Activated CD8-positive, alpha-beta memory T cell treated with anti-CD3 and anti-CD28 coated beads, Interleukin-2, amount 50 U/mL, for 24 hours (primary cell): Measurements from ENCODE around the gene RCN2.
A peak's percentile ranks its signal among the peaks of the same experiment; 100 is the strongest.
"Not testable (repeated sequence)": the region's sequence is repeated elsewhere in the genome, so short reads cannot be mapped to it uniquely, and the experiment has no call there.

Experiments used
- DNase-seq: peaks from one replicate; pipeline ENCODE4 v3.0.0-alpha.2; 2020; ENCODE audit errors: extremely low read depth

Gene RCN2

DNA sequence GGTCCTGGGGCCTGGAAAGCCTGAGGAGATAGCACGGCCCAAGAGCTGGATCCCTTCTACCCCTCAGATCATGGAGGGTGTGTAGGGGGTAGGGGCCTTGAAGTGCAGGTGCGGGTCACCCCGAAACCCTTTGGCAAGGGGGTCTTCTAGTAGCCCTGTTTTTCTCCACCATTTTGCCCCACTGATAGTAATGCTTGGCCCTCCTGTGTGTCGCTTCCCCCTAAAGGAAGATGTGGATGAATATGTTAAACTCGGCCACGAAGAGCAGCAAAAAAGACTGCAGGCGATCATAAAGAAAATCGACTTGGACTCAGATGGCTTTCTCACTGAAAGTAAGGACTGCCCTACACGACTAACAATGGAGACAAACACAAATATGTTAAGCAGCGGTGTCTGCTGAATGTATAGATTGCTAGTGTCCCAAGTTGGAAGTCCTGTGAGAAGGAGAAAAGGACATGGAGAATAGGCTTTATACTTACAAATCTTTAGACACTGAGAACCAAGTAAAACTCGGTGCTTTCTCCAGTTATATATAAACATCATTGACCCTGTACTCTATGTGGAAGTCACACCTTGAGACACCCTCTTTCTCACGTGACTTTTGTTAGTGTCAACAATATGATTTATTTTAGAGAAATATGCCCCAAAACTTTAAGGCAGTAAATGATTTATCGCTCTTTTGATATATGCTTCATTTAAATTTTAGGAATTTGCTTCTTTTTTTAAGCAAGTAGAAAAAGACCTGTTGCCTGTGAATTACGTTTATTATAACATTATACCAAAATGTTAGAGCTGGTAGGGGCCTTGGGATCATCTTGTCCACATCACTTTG is 802 bp downstream of the RCN2 start:
- DNase-seq: no peak

DNA sequence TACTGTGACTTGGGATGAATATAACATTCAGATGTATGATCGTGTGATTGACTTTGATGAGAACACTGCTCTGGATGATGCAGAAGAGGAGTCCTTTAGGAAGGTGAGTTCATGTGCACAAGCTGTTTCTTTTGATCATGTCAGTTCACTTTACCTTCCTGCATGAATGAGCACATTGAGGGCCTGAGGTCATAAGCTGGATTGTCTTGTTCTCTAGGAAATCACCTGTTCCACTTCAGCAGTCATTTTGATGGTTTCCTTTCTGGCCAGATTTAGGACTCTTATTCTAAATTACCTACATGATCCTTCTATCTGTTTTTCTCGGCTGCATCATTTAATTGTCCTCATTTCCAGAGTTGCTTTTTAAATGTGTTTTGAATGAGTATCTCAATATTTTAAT is 4.1 kb downstream of the RCN2 start:
- no peak for DNase-seq

DNA sequence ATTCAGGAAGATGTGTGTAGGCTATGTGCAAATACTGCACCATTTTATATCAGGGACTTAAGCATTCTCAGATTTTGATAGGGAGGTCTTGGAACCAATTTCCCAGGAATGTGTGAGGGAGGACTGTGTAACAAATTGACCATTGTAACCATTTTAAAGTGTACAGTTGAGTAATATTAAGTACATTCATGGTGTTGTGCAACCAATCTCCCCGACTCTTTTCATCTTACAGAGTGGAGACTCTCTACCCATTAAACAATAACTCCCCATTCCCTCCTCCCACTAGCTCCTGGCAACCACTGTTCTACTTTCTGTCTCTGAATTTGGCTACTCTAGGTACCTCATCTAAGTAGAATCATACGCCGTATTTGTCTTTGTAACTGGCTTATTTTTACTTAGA is 5.1 kb downstream of the RCN2 start:
- DNase-seq: no peak

DNA sequence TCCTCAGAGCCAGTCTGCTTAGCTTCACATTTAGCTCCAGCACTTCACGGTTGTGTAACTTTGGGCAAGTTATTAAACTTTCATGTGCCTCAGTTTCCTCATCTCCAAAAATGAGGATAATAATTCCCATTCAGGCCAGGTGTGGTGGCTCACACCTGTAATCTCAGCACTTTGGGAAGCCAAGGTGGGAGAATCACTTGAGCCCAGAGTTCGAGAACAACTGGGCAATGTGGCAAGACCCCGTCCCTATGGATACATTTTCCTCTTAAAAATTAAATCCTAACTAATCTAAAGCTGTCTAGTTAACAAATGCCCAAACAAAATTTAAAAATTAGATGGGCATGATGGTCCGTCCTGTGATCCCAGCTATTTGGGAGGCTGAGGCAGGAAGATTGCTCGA is 7.2 kb downstream of the RCN2 start:
- no peak for DNase-seq

DNA sequence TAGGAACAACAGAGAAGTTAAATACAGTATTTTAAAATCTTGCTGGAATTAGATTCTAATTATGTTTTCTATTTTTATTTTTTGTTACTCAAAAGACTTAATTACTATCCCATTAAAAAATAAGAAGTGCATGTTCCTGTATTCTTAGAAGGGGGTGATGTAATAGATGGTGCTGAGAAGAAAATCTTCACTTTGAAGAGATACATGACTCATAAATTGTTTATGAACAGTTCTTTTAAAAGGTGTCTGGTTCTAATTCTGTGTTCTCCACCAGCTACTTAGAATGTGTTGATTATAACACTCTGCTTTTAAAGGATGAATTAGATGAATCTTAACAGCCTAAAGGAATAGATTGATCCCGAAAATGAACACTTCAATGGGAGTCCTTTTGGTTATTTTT is 8.2 kb downstream of the RCN2 start:
- DNase-seq: no peak

DNA sequence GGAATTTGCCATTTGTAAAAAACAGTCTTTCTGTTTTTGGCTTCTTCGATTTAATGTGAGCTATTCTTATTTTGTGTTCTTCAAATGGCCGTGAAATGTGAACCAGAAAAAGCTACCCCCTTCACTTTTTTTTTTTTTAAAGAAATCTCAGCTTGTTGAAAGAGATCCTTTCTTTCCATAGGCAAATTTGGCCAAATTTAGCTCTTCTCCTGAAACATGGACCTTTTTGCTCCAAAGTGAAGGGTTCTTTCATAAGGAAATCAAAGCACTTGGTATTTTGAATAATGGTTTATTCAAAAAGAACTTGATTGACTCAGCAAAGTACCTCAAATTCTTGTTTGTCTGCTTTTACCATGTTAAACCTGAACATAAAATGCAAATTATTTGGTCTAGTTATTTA is 10.1 kb downstream of the RCN2 start:
- no peak for DNase-seq

DNA sequence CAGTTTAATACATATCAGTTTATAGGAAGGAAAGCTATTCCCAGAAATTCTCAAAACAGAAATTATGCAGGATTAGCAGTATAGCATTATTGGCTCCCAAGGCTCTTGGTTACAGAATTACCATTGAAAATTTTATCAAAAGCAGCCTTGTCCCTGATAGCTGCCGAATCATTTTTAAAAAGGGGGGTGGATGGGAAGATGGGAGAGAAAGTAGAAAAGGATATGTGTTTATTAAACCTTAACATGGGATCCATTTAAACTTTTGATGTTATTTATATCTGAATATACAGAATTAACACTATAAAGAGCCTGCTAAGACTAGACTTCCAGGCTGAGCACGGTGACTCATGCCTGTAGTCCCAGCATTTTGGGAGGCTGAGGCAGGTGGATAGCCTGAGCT is 10.8 kb downstream of the RCN2 start:
- DNase-seq: no peak

DNA sequence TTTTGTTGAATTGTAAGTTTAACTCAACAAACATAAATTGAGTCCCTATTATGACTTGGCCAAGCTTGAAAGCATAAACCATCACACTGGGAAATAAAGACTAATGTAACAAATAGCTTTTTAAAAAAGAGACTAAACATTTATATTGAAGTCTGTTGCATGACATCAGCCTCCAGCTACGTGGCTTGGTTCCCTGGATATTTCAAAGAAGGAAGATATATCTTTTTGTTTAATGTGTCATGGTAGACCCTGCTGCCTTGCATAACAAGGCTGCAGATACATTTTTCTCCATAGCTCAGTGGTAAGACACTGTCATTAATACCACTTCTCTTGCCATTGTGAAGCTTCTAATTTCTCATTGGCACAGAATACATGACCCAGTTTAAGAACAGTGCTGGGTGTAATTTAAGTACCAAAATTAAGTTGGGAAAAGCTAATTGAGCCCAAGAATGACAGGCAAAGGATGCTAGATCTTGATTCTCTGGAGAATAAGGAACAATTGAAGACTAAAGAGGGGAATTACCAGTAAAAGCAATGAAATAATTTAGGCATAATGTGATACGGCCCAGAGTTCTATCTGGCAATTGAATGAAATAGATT is 14.0 kb downstream of the RCN2 start:
- DNase-seq: no peak

DNA sequence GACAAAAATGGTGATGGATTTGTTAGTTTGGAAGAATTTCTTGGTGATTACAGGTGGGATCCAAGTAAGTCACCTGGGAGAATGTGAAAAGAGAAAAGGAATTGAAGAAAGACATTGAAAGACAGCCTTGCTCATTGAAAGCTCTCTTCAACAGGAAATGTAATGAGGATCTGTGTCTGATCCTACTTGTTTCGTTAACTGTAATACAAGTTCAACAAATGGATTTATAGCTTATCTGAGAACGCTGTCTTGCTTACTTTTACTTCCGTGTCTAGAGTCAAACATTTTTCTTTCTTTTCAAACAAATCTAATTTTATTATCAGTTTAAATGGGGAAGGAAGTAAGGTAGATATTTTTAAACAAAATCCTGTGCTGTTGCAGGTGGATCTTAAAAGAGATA is 15.9 kb downstream of the RCN2 start:
- no peak for DNase-seq

DNA sequence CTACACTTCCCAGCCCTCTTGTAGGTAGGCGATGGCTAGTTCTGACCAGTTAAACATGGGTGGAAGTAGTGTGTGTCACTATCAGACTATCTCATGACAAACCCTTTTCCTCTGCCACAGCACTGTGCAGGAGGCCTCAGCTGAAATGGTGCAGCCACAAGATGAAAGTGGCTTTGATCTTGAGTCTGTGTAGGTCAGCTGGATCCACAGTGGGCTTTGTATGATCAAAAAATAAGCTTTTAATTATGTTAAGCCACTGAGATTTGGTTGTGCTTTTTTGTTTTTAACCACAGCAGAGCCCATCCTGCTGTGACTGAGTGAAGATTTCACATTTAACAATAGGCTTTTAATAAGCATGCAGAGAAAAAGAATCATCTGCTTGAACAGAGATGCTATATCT is 19.7 kb downstream of the RCN2 start:
- DNase-seq: no peak

DNA sequence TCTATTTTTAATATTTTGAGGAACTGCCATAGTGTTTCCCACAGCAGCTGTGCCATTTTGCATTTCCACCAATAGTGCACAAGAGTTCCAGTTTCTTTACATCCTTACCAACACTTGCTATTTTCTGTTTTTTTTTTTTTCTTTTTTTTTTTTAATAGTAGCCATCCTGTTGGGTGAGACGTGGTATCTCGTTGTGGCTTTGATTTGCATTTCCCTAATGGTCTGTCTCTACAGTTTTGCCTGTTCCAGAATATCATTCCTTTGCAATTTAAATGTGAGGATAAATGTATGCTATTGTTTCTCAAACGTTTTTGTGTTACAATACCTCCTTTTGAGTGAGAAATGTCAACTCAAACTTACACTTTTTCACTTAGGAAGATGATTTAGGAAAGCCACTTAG is 22.4 kb downstream of the RCN2 start:
- DNase-seq: no peak

DNA sequence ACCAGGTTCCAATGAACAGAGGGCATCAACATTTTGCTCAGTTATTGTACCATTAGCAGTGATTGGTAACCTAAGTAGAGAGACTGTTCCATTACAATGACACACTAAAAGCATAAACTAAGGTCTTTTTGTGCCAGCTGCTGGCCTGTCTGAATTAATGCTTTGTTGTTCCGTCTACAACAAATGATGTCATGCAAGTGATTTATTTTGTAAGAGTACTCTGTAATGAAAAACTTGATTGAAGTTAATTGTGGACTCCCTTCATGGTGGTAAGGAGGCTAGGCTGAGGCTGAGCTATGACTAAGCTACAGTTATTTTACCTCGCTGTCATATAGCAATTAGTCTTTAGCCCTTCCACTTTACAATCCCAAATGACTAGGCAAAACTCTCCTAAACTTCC is 23.2 kb downstream of the RCN2 start:
- no peak for DNase-seq

DNA sequence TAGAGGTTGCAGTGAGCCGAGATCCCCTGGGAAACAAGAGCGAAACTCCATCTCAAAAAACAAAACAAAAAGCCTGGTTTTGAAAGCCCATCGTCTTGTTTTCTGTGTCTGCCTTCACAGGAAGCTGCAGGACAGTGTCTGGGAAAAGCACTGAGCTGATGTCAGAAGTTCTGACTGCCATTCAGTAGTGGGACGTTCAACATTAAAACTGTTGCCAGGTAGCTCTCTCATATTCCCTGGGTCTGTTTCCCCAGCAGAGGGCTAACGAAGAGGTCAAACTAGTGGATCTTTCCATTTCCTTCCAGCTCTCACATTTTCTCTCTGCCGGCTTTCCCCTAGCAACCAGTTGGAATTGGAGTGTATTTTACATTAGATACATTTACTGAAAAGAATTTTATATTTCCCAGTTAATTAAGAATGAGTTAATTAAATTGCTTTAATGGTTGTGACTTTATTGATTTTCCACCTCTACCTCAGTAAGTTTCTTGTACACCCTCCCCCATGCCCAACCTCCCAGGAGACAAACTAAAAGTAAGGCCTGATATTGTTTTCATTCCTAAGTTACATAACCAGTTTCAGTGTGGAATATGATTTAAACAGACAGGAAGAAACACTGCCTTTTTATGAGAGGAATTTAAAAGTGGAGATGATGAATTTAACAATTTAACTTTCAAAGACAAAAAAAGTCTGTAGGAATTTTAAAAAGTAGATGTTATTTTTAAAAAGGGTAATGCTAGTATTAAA is 29.9 kb downstream of the RCN2 start:
- no peak for DNase-seq

DNA sequence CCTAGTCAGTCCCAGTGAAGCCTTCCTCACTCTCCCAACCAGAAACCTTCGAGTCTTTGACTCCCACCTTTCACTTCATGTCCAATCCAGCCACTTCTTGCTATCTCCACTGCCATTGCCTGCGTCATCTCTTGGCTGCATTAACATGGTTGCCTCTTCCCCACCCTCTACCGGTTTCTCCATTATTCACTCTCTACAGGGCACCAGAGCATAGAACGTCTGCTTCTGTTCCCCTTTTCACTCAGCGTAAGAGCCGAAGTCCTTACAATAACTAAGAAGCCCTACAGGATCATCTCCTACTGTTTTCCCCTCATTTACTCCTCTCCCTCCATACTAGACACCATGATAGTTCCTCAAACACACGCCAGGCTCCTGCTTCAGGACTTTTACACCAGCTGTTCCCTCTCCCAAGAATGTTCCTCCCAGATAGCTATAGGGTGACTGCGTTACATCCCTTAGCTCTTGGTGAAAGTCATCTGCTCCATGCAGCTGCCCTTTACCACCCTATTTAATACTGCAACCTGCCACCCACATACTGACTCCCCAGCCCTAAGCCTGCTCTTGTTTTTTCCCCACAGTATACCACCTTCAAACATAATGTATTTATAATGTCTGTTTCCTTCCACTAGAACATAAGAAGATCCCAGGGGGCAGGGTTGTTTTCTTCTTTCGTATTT is 30.9 kb downstream of the RCN2 start:
- DNase-seq: no peak

DNA sequence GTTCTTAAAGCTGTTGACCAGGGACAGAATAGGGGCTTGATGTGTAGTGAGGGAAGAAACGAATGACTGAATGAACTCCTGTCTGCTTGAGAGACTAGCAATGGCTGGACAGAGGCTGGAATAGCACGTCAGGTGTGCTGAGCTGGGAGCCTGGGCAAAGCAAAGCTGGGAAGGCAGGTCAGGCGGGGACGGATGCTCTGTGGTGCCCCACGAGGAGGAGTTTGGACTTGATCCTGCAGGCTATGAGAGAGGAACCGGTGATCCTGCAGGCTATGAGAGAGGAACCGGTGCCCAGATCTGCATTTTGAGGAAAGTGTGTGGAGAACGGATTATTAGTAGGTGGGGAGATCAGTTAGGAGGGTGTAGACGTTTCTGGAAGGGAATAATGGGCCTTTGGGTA is 32.0 kb downstream of the RCN2 start:
- no peak for DNase-seq

DNA sequence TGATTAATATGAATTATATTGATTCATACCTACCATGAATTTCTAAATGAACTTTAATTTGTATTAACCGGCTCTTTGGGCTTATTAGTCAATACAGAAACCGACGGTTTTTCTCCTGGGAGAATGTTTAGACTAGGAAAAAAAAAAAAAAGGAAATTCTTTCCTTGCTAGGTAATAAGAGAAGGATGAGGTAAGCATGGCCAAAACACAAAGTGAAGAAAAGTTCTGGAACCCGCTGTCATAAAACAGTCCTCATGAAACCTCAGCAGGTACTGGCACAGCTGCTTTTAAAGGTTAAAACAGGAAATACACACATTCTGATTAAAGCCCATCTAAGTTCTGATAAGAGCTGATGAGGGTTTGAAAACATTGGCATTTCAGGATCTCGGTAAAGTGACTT is 32.6 kb downstream of the RCN2 start:
- DNase-seq: no peak

DNA sequence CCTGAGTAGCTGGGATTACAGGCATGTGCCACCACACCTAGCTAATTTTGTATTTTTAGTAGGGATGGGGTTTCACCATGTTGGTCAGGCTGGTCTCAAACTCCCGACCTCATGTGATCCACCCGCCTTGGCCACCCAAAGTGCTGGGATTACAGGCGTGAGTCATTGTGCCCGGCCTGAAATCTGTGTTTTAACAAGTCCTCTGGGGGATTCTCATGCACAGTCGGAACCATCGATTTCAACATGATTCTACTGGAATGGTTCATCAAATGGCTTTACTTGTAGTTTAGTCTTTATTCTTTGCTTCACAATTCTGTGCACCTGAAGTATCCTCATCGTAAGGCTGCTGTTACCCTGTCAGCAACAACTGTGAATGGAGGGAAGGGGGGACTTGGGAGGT is 34.5 kb downstream of the RCN2 start:
- not testable (repeated sequence) for DNase-seq

DNA sequence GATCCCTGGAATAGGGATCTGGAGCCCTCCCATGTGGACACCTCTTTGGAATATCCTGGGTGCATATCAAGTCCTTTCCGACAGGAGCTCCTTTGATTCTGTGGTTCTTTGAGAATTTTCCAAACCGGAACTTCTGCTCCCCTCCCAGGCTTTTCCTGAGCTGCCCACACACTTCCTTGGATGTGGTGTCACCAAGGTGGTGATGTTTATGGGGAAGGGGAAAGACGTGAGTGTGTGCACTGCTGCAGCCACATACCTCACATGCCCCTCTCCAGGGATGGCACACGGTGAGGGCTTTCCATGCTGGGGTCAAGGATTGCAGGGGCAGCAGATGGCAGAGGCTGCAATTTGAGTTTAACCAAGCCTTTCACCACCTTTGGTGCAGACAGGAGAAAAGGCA is 35.5 kb downstream of the RCN2 start:
- no peak for DNase-seq

DNA sequence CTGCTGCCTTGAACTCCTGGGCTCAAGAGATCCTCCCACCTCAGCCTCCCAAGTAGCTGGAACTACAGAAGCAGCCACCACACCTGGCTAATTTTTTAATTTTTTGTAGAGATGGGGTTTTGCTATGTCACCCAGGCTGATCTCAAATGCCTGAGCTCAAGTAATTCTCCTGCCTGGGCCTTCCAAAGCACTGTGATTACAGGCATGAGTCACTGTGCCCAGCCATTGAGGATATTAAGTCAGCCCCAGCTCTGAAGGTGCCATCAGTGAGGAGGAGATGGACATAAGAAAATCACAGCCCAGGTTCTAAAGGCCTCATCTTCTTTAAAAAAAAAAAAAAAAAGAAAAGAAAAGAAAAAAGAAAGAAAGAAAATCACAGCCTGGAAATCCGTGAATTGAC is 36.8 kb downstream of the RCN2 start:
- no peak for DNase-seq

DNA sequence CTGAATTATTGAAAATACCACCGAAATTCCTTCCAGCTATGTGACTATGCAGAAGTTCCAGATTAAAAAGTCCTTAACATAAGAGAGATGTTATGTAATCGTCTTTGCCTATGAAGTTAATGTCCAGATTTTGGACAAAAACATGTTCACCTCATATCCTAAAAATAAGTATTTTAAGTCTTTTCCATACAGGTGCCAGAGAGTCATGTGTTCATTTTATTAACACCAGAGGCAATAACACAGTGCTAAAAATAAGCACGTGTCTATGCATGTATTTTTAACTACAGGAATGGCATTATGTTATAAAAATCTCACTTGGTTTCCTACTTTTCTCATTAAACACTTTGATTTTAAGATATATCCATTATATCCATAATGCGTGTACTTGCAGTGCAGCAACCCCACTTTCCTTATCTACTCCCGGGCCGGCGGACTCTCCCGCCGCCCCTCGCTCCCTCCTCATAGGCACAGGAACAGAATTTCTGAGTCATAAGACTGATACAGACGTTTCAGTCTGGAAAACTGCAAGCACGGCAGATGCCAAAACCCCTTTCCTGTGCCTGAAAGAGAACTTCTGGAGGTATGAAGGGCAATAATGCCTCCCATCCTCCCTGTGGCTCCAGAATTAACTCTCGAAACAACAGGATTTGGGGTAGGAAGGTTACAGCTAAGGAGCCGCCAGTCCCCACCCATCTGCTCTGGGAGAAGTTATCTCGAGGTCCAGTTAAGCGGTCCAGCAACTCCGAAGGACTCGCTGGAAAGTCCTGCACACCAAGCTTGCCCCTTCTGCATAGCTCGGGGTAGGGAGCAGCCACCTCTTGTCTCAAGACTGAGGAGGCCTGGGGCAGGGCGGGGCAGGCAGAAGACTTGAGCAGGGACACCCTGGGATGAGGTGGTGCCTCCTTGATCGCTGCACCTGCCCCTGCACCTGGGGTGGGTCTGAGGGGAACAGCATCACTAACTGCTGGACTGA is 41.1 kb downstream of the RCN2 start:
- no peak for DNase-seq

DNA sequence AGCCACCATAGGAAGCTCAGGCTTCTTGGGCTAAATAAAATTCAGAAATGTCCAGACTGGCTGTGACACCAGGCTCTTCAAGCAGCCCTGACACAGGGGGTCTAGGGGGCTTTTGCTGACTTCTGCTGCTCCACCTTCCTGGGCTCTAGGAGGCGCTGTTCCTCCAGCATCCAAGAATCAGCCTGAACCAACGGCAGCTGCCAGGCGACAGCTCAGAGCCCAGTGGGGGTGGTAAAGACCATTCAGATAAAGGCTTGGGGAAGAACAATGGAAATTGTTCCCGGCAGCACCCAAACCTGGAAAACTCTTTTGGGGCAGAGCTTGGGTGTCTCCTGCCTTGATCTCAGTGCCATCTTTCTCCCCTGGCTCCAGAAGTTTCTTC is 41.8 kb downstream of the RCN2 start:
- peak; percentile 30 for DNase-seq
